ENCODE data around the gene OSMR.
"Not testable (repeated sequence)": the region's sequence is repeated elsewhere in the genome, so short reads cannot be mapped to it uniquely, and the experiment has no call there.

OSMR gene

DNA sequence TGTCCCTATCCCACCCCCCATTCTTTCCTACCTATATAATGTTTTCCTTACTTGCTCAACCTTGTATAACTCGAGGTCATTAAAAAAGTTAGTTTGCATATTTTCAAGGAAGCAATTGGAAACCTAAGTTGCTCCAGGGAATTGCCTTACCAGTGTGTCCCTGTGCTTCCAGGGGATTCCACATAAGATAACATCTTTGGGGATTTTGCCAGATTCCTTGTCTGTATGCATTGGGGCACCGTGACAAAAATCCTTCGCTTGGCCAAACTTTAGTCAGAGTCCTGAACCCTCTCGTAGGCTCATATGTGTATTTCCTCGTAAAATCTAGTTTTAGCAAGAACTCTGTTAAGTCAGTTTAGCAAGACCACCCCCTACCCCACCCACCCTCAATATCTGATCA lies 14.7 kb upstream of the OSMR start:
- no peak for FAIRE-seq

DNA sequence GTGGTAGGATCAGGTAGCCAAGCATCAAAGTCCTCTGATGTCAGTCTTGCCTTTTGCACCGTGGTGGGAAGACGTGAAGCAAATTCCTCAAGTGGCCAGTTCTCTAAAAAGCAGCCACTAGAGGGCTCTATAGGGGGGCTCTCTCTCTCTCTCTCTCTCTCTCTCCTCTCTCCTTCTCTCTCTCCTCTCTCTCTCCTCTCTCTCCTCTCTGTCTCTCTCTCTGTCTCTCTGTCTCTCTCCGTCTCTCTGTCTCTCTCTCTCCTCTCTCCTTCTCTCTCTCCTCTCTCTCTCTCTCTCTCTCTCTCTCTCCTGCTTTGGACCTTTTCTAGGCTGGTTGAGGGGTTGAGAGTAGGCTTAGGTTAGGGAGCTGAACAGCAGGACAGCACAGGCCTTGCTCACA lies 13.9 kb upstream of the OSMR start:
- no peak for FAIRE-seq

DNA sequence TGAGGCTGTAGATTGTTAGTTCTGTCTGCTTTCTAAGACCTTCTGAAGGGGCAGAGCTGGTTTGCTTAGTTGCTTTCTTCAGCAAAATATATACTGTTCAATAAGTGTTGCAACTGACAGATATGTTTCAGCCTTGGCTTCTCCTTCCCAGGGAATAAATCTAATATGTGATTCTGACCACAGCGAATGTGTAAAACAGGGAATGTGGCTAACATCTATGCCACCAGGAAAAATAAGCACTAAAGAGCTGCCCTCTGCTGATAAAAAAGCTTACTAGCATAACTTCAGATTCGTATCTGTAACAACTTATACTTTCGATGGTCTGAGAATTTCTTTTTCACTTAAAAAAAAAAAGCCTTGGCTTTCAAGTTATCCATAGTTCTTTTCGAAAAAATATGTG lies 13.0 kb upstream of the OSMR start:
- peak; percentile 11 for FAIRE-seq

DNA sequence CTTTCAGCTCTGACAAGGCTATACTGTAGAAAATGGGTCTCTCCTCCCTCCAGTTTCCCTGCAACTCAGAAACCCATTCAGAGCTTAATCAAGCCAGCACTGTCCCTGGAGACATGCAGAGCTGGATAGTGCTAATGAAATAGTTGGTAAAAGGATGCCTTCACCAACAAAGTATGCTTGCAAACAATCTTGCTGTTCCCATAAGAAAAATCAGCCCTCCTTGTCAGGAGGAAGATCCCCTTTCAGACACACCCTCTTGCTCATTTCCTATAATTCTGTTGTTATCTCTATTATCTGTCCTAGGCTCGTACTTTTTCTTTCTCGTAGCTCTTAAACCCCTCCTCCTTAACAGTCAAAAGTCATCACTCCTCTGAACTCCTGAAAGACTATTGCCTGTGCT lies 9.9 kb upstream of the OSMR start:
- FAIRE-seq: no peak

DNA sequence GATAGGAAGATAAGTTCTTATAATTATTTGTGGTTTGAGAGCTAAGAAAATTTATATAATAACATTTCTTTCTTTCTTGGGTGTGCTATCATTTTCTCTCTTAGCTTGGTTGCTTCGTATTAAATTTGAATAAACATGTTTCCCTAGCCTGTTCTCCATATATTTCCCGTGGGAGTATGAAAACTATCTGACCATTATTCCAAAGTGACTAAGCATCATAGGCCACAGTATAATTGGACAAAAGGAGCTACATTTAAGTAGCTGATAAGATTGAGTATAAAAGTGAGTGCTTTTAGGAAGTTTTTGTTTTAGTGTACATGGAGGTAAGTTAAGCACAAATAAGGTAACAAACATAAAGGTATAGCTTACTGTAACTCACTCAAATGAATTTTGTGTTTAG lies 8.4 kb upstream of the OSMR start:
- FAIRE-seq: no peak

DNA sequence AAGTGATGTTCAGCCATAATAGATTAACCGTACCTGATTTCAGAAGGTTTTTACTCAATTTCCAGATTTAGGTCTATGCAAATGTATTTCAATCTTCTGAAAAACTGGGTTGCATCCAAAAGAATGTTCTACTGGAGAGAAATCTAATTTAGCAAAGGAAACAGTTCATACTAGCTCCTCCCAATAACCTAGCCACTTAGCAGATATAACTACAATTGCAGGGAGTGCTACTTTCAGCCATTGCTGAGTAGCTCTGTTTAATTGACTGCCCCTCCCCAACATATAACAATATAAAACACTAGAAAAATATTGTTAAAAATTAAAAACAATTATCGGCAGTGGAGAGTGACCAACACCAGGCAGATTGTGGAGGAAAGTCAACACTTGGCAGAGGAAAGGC lies 7.9 kb upstream of the OSMR start:
- no peak for FAIRE-seq

DNA sequence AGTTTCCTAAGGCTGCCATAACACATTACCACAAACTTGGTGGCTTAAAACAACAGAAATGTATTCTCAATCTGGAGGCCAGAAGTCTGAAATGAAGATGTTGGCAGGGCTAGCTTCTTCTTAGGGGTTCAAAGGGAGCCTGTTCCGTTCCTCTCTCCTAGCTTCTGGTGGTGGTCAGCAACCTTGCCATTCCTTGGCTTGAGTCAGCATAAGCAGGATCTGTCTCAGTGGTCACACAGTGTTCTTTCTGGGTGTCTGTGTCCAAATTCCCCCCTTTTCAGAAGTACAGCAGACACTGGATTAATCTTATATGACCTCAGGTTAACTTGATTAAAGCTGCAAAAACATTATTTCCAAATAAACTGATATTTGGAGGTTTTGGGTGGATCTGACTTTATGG lies 2.1 kb upstream of the OSMR start:
- FAIRE-seq: no peak

DNA sequence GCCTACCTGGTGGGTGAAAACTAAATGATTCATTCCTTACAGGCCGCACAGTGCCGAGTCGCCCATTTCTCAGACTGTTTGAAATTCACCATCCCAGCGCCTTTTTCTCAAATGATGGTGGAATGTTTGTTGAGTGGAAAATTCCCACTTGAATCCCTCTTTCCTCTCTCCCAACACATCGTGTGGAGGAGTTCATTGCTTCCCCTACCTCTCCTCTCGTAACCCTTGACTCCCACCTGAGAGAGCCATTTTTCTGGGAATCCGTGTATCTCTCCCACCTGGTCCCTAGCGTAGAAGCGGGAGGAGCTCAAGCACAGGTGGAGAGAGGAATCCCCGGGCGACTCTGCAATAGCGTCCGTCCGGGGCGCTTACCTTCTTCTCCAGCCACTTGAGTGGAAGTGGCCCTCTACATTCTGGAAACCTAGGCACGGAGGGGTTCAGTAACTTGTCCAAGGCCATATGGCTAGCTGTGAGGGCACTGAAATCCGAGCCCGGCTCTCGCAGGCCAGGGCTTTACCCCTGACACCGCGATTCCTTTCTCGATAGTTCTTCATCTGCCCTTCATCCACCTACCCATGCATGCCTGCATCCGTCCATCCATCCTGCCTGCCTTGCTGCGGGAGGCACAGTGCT lies 683 bp downstream of the OSMR start:
- FAIRE-seq: no peak

DNA sequence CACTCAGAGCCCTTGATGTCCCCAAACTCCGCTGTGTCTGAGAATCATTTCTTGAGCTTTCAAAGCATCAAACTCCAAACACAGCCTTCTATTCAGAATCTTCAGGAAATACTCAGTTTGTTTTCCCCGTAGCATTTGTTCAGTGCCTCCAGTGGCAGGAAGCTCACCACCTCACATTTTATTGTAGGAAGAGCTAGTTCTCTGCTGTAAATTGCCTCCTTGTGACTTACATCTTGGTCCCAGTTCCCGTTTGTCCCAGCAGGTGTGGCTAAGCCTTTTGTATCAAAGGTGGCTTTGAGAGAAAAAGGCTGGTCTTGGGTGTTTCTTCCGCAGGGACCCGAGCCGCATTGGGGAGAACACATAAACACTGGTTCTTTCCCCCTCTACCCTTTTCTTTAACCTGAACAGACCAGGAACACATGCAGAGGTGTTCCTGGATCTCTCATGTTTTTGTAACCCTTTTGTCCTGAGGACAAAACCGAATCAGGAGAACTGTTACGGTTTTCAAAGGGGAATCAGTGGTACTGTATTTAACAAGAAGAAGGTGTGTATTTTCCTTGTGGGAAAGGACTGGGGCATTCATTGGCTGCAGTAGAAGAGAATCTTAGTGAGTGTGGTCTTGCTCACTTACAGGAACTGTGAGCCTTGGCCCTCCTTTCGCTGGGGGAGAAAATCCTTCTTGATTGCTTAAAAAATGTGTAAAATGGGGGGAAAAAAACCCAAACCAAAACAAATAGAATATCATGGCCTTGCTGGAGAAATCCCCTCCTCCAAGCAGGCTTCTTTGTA lies 1.9 kb downstream of the OSMR start:
- FAIRE-seq: no peak

DNA sequence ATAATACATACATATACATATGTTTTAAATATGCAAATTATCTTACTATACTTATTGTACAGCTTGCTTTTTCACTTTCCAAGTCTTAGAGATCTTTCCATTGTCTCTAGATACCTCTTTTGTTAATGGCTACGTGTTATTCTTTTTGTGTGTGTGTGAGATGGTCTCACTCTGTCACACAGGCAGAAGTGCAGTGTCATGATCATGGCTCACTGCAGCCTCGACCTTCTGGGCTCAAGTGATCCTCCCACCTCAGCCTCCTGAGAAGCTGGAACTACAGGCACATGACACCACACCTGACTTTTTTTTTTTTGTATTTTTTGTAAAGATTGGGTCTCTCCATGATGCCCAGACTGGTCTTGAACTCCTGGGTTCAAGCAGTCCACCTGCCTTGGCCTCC lies 2.8 kb downstream of the OSMR start:
- FAIRE-seq: no peak

DNA sequence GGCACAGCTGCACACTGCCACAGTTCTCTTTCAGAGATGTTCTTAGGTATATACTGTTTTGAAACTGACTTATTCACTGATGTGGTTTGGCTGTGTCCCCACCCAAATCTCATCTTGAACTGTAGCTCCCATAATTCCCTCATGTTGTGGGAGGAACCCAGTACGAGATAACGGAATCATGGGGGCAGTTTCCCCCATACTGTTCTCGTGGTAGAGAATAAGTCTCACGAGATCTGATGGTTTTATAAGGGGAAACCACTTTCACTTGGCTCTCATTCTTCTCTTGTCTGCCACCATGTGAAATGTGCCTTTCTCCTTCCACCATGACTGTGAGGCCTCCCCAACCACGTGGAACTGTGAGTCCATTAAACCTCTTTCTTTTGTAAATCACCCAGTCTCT lies 5.8 kb downstream of the OSMR start:
- not testable (repeated sequence) for FAIRE-seq

DNA sequence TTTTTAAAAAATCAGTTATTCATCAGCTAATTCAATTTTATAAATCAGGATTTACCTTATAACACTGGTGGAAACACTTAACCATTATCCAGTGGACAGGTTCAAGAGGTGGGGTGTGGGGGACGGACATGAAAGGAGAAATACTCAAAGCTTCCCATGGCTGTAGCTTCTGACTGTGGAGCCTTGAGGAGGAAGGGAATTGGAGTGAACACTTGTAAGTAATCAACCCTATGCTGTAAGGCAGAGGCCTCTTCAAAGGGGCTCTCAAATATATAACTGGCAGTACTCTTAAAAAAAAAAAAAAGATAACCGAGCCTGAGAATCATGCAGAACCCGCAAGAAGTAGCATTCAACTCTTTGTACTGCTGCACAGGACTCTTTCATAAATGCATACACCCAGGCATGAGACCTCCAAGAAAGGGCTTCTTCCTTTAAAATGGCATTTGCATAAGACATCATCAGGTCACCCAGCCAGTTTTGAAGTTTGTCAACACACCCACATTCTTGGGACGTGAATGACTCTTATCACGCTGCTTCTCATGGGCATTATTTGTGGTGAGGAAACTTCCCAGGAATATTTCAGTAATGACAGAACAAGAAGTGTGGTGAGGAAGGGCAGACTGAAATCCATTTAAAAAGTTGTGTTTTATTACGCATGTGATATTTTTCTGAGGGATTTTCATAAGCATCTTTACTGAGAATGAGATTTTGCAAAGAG lies 8.1 kb downstream of the OSMR start:
- FAIRE-seq: no peak

DNA sequence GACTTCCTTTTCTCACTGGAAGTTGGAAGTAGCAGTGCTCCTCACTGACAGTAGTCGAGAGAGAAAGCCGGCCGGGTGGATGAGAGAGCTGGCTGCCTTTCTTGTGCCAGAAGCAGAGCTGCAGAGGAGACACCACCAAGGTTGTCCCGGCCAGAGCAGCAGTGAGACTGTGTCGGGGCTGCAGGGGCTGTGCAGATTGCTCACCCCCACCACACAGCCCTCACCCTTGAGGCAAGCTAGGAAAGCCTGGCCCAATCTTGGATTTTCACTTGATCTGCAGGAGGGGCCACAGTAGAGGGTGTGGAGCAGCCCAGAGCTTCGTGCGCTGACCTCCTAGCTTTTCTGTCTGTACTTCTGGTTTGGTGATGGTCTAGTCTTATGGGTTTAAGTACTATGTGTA lies 9.1 kb downstream of the OSMR start:
- FAIRE-seq: no peak

DNA sequence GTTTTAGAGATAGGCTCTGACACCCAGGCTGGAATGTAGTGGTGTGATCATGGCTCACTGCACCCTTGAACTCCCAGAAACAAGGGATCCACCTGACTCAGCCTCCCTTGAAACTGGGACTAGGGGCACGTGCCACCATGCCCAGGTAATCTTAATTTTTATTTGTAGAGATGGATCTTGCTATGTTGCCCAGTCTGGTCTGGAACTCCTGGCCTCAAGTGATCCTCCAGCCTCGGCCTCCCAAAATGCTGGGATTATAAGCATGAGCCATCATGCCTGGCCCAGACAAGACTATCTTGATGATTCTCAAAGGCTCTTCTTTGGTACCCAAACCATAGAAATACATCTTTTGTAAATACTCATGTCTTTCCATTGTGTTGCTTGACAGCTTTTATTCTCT lies 10.8 kb downstream of the OSMR start:
- no peak for FAIRE-seq

DNA sequence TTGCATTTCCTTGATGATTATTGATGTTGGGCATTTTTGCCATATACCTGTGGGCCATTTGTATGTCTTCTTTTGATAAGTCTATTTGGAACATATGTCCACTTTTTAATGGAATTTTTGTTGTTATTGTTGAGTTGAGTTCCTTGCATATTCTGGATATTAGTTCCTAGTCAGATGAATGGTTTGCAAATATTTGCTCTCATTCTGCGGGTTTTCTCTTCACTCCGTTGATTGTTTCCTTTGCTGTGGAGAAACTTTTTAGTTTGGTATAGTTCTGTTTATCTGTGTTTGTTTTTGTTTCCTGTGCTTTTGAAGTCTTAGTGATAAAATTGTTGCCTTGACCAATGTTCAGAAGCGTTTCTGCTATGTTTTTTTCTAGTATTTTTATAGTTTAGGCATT lies 13.0 kb downstream of the OSMR start:
- FAIRE-seq: no peak

DNA sequence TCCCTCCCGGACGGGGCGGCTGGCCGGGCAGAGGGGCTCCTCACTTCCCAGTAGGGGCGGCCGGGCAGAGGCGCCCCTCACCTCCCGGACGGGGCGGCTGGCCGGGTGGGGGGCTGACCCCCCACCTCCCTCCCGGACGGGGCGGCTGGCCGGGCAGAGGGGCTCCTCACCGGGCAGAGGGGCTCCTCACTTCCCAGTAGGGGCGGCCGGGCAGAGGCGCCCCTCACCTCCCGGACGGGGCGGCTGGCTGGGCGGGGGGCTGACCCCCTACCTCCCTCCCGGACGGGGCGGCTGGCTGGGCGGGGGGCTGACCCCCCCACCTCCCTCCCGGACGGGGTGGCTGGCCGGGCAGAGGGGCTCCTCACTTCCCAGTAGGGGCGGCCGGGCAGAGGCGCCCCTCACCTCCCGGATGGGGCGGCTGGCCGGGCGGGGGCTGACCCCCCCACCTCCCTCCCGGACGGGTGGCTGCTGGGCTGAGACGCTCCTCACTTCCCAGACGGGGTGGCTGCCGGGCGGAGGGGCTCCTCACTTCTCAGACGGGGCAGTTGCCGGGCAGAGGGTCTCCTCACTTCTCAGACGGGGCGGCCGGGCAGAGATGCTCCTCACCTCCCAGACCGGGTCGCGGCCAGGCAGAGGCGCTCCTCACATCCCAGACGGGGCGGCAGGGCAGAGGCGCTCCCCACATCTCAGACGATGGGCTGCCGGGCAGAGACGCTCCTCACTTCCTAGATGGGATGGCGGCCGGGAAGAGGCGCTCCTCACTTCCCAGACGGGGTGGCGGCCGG lies 16.4 kb downstream of the OSMR start:
- not testable (repeated sequence) for FAIRE-seq

DNA sequence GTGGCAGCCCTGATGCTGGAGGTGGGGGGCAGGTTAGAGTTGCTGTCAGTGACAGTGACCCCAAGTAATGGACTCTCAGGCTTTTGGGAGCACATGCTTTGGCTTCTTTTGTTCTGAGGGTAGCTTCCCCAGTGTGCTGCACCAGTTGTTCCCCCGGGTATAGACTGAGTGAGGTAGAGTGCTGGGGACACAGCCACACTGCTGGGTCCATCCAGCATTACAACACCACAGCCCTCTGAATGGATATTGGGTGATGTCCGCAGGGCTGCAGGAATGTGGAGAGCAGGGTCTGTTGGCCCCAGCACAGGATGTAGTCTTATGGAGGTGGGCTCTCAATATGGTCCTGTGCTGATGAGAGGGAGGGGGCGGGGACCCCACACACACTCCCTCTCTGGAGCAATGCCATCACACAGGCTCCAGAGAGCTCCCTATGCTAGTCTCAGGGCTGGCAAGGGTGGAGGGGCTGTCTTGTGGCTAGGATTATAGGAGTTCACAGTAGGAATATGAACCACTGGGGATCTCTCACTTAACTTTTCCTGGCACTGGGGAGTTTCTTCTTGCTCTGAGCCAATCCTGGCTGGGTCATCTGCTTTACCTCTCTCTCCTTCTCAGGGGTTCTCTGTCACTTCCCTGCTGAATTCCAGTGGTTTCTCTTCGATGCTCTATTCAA lies 20.7 kb downstream of the OSMR start:
- no peak for FAIRE-seq

DNA sequence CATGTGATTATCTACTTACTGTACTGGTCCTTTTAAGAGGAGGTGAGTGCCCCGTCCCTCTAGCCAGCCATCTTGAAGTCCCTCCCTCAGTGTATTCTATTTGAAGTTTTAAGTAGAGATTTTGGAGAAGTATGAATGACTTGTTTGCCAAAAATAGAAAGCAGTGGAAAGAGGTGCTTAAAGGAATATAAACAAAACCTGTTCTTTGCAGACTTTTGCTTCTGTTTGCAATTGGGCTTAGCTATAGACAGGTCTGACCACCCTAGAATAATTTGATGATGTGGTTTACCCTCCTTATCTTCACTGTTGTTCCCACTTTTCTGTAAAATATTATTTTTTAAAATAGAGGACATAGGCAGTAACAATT lies 21.2 kb downstream of the OSMR start:
- FAIRE-seq: no peak

DNA sequence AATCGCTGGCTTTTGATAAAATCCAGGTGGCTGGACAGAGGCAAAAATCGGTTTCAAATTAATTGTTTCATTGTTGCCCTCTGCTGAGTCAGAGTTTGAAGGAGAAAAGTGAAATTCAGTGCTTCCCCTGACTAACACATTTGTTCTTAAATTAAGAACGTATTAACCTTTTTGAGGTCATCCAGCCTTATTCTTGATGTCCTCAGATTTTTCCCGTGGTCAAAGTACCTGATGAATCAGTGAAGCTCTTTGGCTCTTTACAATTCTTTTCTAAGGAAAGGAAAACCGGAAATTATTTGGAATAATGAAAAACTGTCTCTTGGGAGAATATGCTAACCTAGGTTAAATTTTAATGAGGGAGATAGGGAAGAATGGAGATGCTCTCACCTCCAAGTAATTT lies 21.6 kb downstream of the OSMR start:
- no peak for FAIRE-seq

DNA sequence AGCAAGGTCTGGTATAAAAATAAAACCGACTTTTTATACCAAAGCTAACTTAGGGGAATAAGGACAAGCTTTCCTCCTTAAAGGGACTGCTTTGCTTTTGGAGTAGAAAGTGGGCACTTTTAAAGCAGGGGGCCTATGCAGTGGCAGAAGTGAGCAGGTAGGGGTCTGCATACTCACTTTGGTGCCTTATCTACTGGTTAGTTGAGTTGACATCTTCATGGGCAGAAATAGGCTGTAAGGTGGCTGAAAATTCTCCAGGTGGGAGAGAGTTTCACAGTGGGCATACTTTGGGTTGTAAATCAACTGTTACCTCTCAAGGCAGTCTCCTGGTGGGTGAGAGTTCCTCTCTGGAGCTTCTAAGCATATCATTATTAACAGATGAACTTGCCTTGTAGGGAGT lies 24.8 kb downstream of the OSMR start:
- FAIRE-seq: no peak

DNA sequence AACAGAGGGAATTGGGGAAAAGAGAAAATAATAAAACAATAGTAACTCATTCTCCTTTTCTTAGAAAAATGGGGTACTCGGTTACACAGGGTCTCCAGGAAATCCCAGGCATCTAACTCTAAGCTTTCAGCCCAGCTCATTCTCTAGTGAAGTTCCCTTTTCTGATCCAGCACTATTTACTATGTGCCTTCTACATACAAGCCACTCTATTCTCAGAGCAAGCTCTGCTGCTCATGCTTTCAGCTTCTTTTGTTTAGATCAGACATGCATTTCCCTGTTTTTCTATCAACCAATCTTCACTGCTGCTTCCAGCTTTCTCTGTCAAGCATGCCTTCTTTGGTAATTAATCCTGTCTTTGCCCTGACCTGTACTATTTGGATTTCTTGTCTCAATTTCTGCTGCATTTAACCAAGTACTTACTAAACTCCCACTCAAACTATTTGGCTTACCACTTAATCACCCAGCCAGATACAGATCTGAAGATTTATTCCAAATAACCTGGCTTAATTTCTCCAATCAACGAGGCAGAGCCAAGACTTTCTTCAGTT lies 25.3 kb downstream of the OSMR start:
- no peak for FAIRE-seq

DNA sequence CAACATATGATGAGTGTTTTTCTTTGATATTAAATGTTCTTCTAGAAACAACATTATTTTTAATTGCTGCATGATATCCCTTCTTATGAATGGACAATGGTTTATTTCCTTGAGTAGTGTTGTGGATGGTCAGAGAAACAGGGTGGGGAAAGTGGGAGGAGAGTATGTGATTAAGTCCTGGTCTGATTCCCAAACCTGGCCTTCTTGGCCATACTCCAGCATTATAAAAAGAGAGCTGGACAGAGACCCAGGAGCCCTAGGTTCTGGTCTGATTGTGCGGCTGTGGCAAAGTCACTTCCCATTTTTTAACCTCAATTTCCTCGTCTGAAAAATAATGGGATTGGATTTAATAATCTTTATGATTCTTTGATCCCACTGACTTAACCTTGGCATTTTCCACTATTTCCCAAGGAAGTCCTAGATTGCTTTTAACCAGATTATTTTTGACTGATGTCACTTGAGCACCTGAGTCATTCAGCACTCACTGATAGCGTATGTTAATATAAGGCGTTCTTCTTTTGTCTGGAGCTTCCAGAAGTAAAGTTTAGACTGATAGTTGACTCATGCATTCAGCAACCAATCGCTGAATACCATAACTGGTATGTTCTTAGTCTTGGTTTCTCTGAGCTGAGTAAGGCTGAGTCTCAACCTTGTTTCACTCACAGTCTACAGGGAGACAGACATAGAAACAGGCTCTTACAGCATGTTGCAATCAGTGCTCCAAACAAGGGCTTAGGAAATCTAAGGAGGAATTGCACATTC lies 26.2 kb downstream of the OSMR start:
- peak; percentile 11 for FAIRE-seq

Data from A204.1 (cell line).